ENCODE data around the gene TUBA1C. TPM values are rescaled to one million over a fixed set of nuclear protein-coding genes. Genes with fewer than 3 reads are reported as not detected.
A peak's percentile ranks its signal among the peaks of the same experiment; 100 is the strongest.
"Not testable (repeated sequence)": the region's sequence is repeated elsewhere in the genome, so short reads cannot be mapped to it uniquely, and the experiment has no call there.

Gene TUBA1C
- total RNA-seq, 1 donor: 609 TPM

DNA sequence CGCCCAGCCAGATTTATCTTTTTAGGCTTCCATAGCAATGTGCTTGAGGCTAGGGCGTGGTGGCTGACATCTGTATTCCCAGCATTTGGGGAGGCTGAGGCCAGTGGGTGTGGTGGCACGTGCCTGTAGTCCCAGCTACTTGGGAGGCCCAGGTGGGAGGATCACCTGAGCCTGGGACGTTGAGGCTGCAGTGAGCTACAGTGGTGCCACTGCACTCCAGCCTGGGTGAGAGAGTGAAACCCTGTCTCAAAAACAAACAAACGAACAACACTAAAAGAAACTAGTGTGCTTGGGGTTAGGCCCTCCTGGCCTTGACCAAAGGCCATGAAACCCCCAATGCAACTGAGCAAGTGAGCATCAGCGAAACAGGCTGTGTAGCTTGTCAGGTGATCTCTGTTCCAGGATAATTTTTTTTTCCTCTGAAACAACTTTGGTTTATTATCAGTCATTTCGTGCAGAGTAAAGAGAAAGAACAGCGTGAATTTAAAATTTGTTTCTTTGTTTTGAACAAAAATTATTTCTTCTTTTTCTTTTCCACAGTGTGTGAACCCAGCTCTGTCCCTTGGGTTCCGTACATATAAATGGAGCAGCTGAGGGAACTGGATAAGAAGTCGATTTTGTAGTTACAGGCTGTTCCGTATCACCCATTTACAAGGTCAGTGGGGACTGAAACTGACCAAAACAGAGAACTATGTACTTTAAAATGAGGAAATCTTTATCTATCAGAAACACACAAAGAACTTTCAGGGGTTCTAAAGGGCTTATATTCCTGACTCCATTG lies 8.8 kb upstream of the TUBA1C start:
- no peak overlapping the region for H3K4me3 ChIP-seq (ENCODE audit: low read depth, low read length)
- no peak for DNase-seq (ENCODE audit: low read depth)
- TF ChIP-seq, protein P1, sequence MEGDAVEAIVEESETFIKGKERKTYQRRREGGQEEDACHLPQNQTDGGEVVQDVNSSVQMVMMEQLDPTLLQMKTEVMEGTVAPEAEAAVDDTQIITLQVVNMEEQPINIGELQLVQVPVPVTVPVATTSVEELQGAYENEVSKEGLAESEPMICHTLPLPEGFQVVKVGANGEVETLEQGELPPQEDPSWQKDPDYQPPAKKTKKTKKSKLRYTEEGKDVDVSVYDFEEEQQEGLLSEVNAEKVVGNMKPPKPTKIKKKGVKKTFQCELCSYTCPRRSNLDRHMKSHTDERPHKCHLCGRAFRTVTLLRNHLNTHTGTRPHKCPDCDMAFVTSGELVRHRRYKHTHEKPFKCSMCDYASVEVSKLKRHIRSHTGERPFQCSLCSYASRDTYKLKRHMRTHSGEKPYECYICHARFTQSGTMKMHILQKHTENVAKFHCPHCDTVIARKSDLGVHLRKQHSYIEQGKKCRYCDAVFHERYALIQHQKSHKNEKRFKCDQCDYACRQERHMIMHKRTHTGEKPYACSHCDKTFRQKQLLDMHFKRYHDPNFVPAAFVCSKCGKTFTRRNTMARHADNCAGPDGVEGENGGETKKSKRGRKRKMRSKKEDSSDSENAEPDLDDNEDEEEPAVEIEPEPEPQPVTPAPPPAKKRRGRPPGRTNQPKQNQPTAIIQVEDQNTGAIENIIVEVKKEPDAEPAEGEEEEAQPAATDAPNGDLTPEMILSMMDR (IDR thresholded peaks at IDR 0.05; ENCODE audit: insufficient read depth, low read depth, low read length): no peak

DNA sequence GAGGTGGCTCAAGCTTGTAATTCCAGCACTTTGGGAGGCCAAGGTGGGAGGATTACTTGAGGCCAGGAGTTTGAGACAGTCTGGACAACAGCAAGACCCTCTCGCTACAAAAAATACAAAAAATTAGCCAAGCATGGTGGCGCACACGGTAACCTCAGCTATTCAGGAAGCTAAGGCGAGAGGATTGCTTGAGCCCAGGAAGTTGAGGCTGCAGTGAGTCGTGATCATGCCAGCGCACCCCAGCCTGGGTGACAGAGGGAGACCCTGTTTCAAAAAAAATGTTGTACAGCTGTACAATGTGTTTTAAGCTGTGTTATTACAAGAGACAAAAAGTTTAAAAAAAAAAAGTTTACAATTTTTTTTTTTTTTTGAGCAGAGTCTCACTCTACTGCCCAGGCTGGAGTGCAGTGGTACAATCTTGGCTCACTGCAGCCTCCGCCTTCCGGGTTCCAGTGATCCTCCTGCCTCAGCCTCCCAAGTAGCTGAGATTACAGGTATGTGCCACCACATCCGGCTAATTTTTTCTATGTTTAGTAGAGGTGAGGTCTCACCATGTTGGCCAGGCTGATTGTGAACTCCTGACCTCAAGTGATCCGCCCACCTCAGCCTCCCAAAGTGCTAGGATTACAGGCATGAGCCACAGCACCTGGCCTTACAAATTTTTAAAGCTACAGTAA lies 7.2 kb upstream of the TUBA1C start:
- DNase-seq (ENCODE audit: low read depth); H3K4me3 ChIP-seq (ENCODE audit: low read depth, low read length): not testable (repeated sequence)

DNA sequence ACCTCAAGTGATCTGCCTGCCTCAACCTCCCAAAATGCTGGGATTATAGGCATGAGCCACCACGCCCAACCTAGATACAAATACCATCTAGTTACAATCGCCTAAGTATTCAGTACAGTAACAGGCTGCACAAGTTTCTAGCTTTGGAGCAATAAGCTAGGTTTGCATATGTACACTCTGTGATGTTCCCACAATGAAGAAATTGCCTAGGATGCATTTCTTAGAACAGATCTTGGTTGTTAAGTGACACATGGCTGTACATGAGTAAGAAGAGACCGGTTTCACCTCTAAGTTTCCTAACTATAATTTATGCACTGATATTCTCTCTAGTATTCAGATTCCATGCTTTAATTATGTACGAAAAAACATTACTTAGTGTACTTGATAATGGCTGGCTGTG lies 5.4 kb upstream of the TUBA1C start:
- TF ChIP-seq, protein P1 (IDR thresholded peaks at IDR 0.05; ENCODE audit: insufficient read depth, low read depth, low read length): no peak
- H3K4me3 ChIP-seq (ENCODE audit: low read depth, low read length): no peak overlapping the region
- no peak for DNase-seq (ENCODE audit: low read depth)

DNA sequence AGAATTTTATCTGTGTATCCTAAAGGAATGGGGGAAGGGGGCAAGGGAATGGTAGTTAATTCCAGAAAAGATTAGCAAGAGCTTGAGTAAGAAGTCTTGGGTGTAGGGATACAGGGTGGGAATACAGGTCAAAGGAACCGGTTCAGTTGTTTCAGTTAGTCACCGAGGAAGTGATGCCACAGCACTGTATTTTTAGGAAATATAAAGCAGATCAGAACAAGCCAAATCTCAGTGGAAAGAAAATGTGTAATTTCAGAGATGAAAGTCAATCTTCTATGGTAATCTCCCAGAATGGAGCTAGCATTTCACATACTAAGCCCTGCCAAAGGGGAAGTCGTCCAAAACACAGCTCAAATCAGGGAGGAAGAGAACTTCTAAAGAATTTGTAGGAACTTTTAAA lies 4.7 kb upstream of the TUBA1C start:
- H3K4me3 ChIP-seq (ENCODE audit: low read depth, low read length): no peak overlapping the region
- peak; percentile 62 for DNase-seq (ENCODE audit: low read depth)
- TF ChIP-seq, protein P1 (IDR thresholded peaks at IDR 0.05; ENCODE audit: insufficient read depth, low read depth, low read length): no peak

DNA sequence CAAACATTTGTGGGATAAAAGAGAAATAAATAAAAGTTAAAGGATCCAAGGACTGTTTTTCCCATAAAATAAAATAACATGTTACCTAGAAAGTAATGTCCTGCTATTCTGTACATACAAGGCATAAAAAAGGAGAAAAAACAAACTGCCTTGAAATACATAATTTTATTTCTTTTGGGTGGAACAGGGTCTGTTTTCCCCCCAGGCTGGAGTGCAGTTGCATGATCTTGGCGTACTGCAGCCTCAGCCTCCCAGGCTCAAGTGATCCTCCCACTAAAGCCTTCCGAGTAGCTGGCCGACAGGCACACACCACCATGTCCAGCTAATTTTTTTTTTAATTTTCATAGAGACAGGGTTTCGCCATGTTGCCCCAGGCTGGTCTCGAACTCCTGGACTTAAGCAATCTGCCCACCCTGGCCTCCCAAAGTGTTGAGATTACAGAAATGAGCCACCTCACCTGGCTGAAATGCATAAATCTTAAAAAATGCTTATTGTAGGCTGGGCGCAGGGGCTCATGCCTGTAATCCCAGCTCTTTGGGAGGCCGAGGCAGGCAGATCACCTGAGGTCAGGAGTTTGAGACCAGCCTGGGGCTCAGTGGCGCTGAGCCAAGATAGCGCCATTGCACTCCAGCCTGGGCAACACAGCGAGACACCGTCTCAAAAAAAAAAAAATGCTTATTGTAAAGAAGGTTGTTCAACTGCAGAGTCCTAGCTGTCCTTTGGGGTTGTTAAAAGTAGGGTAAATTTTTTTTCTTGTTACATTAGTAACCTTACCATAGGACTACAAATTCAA lies 4.1 kb upstream of the TUBA1C start:
- TF ChIP-seq, protein P1 (IDR thresholded peaks at IDR 0.05; ENCODE audit: insufficient read depth, low read depth, low read length): no peak
- DNase-seq (ENCODE audit: low read depth): no peak
- H3K4me3 ChIP-seq (ENCODE audit: low read depth, low read length): no peak overlapping the region

DNA sequence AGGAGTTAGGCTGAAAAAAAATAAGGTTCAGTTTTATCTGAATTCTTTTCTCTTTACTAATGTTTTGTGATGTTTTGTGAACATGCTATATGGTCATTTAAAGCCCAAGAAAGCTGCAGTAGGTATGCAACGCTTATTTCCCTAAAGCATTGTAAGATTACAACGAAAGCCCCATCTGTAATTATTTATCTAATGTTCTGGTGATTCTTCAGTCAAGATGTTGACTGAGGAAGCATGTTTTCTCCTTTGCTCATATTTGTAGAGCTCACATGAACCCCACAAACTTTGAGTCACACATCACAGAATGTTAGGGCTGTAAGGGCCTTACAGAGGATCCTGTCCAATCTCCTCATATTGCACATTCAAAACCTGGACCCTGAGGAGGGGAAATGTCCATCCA lies 3.2 kb upstream of the TUBA1C start:
- TF ChIP-seq, protein P1 (IDR thresholded peaks at IDR 0.05; ENCODE audit: insufficient read depth, low read depth, low read length): no peak
- peak; percentile 20 for DNase-seq (ENCODE audit: low read depth)
- no peak overlapping the region for H3K4me3 ChIP-seq (ENCODE audit: low read depth, low read length)

DNA sequence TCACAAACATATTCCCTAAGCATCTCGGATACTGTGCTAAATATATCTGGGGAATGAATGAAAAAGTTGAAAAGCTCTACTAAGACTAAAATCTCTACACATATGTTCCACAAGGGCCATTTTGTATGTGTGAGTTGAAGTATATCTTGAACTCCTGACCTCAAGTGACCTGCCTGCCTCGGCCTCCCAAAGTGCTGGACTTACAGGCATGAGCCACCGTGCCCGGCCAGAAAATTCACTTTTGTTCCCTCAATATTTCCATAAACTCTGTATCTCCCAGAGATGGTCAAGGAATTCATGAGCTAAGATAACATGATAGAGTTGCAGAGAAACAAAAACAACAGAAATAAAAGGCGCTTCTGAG lies 1.5 kb upstream of the TUBA1C start:
- DNase-seq (ENCODE audit: low read depth): no peak
- H3K4me3 ChIP-seq (ENCODE audit: low read depth, low read length): no peak overlapping the region

More for the DNA sequence above, 1.5 kb upstream of the TUBA1C start:
- TF ChIP-seq, protein P1 (IDR thresholded peaks at IDR 0.05; ENCODE audit: insufficient read depth, low read depth, low read length): no peak

All from fibroblast of villous mesenchyme (primary cell).